SK-N-SH (cell line): ENCODE data around the gene PSMB5.

Experiments
- EP300 ChIP-seq, 2 experiments: IDR thresholded peaks; 2 replicates each; pipeline versions ENCODE4 v1.4.0 to v1.6.1; 2012; ENCODE audit warnings: borderline replicate concordance in 1 of 2, low read depth in 1 of 2, low read length in 1 of 2
- FOXM1 ChIP-seq: IDR thresholded peaks from 2 replicates; pipeline ENCODE4 v1.4.0; 2012; ENCODE audit warnings: low read depth, mild to moderate bottlenecking
- POLR2AphosphoS5 ChIP-seq: IDR thresholded peaks from 2 replicates; pipeline ENCODE4 v1.6.1; 2012; ENCODE audit warnings: low read depth, low read length
- TF ChIP-seq, protein P1 (sequence below): fragments of 200-600 bp; sonication (generic); IDR thresholded peaks from 2 replicates; pipeline ENCODE4 v1.6.1; 2017; ENCODE audit warnings: antibody characterized with exemption, mild to moderate bottlenecking, moderate library complexity
- TF ChIP-seq, protein P2 (sequence below): IDR thresholded peaks from 2 replicates; pipeline ENCODE4 v1.6.1; 2012; ENCODE audit warnings: mild to moderate bottlenecking, low read depth, low read length, moderate library complexity

DNA sequence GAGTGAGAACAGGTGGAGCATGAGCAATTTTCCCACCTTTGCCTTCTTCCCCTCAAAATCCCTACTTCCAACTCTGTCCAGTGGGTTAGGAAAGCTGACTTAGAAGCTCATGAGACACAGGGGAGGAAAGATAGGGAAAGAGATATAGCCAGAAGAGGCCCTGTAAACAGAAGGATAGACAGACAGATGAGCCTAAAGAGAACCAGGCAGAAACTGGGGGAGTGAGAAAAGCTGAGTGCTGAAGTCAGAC lies 57.3 kb downstream of the PSMB5 start:
- TF ChIP-seq POLR2AphosphoS5: no peak
- TF ChIP-seq, protein P1, sequence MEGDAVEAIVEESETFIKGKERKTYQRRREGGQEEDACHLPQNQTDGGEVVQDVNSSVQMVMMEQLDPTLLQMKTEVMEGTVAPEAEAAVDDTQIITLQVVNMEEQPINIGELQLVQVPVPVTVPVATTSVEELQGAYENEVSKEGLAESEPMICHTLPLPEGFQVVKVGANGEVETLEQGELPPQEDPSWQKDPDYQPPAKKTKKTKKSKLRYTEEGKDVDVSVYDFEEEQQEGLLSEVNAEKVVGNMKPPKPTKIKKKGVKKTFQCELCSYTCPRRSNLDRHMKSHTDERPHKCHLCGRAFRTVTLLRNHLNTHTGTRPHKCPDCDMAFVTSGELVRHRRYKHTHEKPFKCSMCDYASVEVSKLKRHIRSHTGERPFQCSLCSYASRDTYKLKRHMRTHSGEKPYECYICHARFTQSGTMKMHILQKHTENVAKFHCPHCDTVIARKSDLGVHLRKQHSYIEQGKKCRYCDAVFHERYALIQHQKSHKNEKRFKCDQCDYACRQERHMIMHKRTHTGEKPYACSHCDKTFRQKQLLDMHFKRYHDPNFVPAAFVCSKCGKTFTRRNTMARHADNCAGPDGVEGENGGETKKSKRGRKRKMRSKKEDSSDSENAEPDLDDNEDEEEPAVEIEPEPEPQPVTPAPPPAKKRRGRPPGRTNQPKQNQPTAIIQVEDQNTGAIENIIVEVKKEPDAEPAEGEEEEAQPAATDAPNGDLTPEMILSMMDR: no peak
- no peak for TF ChIP-seq EP300 (IDR thresholded peaks at IDR 0.05; ENCODE audit: borderline replicate concordance in 1 of 2, low read depth in 1 of 2, low read length in 1 of 2)
- TF ChIP-seq FOXM1: no peak
- TF ChIP-seq, protein P2, sequence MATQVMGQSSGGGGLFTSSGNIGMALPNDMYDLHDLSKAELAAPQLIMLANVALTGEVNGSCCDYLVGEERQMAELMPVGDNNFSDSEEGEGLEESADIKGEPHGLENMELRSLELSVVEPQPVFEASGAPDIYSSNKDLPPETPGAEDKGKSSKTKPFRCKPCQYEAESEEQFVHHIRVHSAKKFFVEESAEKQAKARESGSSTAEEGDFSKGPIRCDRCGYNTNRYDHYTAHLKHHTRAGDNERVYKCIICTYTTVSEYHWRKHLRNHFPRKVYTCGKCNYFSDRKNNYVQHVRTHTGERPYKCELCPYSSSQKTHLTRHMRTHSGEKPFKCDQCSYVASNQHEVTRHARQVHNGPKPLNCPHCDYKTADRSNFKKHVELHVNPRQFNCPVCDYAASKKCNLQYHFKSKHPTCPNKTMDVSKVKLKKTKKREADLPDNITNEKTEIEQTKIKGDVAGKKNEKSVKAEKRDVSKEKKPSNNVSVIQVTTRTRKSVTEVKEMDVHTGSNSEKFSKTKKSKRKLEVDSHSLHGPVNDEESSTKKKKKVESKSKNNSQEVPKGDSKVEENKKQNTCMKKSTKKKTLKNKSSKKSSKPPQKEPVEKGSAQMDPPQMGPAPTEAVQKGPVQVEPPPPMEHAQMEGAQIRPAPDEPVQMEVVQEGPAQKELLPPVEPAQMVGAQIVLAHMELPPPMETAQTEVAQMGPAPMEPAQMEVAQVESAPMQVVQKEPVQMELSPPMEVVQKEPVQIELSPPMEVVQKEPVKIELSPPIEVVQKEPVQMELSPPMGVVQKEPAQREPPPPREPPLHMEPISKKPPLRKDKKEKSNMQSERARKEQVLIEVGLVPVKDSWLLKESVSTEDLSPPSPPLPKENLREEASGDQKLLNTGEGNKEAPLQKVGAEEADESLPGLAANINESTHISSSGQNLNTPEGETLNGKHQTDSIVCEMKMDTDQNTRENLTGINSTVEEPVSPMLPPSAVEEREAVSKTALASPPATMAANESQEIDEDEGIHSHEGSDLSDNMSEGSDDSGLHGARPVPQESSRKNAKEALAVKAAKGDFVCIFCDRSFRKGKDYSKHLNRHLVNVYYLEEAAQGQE: no peak
